GM10266 (cell line): Measurements from ENCODE around the gene NT5E.

Experiments
- DNase-seq: peaks from one replicate; pipeline ENCODE4 v3.0.0; 2012; ENCODE audit errors: extremely low spot score
- TF ChIP-seq, protein P1 (sequence below): IDR thresholded peaks from 2 replicates; pipeline ENCODE4 v1.5.1; 2012; ENCODE audit warnings: mild to moderate bottlenecking, low read depth; ENCODE audit not compliant: control insufficient read depth, insufficient read depth; ENCODE audit errors: missing control alignments

NT5E gene

DNA sequence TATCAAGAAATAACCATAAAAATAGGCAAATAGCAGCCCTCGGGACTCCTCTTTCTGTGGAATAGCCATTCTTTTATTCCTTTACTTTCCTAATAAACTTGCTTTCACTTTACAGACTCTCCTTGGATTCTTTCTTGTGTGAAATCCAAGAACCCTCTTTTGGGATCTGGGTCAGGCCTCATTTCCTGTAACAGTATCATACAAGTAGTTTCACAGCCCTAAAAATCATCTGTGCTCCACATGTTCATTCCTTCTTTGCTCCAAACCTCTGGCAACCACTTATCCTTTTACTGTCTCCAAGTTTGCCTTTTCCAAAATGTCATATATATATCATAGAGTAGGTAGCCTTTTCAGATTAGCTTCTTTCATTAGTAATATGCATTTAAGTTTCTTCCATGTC, 13.5 kb upstream of the NT5E start:
- DNase-seq = no peak
- TF ChIP-seq, protein P1, sequence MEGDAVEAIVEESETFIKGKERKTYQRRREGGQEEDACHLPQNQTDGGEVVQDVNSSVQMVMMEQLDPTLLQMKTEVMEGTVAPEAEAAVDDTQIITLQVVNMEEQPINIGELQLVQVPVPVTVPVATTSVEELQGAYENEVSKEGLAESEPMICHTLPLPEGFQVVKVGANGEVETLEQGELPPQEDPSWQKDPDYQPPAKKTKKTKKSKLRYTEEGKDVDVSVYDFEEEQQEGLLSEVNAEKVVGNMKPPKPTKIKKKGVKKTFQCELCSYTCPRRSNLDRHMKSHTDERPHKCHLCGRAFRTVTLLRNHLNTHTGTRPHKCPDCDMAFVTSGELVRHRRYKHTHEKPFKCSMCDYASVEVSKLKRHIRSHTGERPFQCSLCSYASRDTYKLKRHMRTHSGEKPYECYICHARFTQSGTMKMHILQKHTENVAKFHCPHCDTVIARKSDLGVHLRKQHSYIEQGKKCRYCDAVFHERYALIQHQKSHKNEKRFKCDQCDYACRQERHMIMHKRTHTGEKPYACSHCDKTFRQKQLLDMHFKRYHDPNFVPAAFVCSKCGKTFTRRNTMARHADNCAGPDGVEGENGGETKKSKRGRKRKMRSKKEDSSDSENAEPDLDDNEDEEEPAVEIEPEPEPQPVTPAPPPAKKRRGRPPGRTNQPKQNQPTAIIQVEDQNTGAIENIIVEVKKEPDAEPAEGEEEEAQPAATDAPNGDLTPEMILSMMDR = no peak

- TF ChIP-seq, protein P1 = no peak
- no peak for DNase-seq
Observed at GRCh38 chr6:85436939-85437495, 12.9 kb upstream of the NT5E start.

- DNase-seq = no peak
- TF ChIP-seq, protein P1 = no peak
Observed at GRCh38 chr6:85443349-85444117, 6.3 kb upstream of the NT5E start.

DNA sequence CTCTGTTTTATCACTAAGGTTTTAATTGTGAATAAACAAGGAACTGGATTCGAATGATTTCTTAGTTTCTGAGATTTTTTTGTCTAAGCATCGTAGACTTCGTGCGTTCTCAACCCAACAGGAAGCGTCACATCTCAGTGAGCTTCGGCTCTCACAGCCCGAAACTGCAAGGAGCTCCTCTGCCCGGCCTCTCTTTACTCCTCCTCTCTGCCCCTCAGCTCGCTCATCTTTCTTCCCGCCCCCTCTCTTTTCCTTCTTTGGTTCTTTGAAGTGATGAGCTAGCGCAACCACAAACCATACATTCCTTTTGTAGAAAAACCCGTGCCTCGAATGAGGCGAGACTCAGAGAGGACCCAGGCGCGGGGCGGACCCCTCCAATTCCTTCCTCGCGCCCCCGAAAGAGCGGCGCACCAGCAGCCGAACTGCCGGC, 480 bp upstream of the NT5E start:
- DNase-seq = peak; percentile 85

DNA sequence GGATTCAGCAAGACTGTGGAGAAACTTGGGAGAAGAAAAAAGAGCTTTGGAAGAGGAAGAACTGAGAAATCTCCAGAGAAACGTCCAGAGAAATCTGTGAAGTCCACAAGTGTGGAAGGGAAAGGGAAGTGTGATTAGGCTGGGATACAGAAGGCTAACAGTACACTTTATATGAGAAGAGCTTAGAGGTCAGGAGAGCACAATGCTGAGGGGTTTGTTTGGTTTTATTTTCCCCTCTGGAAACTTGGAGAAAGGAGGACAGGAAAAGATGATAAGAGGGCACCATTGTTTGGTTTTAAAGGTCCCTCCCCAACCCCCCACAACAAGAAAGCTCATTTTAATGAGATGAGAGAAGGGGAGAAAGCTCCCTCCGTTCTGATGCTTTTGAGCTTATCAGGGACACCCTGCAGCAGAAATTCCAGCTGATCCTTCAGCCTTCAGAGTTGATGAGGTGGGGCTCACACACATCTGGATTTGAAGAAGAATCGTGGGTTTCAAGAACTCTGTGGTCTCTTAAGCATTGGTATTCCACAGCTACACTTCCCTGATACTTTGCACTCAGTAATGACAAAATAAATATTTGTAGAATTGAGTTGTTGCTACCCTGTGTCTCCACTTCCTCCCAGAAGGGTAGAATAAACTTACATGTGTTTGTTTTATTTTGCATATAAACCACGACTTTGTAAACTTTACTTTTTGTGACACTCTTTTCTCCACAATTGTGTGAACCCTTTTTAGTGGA, 1.9 kb downstream of the NT5E start:
- DNase-seq = no peak
- TF ChIP-seq, protein P1 = no peak

More for the DNA sequence above, 480 bp upstream of the NT5E start:
- TF ChIP-seq, protein P1 = no peak

DNA sequence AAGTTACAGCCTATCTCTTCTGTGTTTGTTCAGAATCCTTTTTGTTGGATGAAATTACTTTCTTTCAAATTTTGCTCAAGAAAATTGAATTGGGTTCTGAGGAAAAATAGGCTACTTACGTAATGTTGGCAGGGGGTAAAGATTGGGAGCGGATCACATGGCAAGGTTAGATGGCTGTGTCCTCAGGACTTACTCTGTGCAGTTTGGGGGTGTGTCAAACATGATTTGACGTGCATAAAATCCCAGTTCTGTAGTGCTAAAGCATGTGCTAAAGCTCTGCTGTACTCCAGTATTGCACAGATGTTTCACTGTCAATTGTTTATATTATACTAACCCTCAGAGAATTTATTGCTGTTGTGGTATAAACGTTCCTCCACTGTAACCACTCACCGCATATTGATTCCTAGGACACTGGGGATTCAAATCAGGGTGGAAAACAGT, 2.6 kb downstream of the NT5E start:
- DNase-seq = no peak
- TF ChIP-seq, protein P1 = no peak
